8988T (cell line): ENCODE data around the gene NTMT1.
"Not testable (repeated sequence)": the region's sequence is repeated elsewhere in the genome, so short reads cannot be mapped to it uniquely, and the experiment has no call there.

Experiments used
- DNase-seq: peaks from one replicate; pipeline ENCODE4 v3.0.0; 2011

Gene NTMT1

DNA sequence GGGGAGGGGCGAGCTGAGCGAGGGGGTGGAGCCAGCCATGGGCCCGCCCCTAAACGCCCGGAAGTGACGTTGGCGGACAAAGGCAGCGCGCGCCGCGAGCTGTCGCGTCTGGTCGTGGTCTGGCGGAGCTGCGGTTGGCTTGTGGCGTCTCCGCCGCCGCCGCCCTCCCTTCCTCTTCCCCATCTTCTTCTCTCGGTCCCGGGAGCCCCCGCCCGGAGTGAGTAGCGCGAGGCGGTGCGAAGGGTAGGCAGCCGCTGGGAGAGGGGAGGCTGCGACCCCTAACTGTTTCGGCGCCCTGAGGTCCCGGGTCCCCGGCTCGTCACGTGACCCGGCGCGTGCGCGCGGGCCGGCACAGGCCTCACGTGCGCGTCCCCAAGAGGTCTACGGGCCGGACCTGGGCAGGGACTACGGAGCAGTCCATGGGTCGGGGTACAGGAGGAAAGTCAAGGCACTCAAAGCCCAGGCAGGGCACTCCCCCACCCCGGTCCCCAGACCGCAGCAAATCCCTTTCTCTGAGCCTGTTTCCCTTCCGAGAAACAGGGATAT, at the start of gene NTMT1:
Gene NTMT1, plus strand, starts transcription at position 85 of the 546 bp plus-strand sequence. CDS start 6,541 bp downstream, outside the sequence.
- DNase-seq = peak; percentile 90

- DNase-seq = no peak
Observed at GRCh38 chr9:129576546-129577543, 49.1 kb upstream of the NTMT1 start.

DNA sequence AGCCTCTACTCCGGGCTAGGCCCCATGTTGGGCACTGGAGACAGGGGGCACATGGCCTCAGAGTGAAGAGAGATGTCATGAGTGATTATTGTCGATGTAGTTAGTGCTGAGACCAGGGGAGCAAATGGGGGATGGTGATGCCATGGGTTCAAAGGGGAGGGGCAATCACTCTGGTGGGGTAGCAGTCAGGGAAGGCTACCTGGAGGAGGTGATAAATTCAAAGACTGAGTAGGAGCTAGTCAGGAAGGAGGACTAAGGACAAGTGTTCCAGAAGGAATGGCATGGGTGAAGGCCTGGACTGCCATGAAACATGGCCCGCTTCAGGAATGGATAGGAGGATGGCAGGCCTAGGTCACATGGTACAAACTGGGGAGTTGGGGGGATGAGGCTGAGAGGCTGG, 46.7 kb upstream of the NTMT1 start:
- DNase-seq = no peak

- no peak for DNase-seq
Observed at GRCh38 chr9:129580211-129580915, 45.6 kb upstream of the NTMT1 start.

DNA sequence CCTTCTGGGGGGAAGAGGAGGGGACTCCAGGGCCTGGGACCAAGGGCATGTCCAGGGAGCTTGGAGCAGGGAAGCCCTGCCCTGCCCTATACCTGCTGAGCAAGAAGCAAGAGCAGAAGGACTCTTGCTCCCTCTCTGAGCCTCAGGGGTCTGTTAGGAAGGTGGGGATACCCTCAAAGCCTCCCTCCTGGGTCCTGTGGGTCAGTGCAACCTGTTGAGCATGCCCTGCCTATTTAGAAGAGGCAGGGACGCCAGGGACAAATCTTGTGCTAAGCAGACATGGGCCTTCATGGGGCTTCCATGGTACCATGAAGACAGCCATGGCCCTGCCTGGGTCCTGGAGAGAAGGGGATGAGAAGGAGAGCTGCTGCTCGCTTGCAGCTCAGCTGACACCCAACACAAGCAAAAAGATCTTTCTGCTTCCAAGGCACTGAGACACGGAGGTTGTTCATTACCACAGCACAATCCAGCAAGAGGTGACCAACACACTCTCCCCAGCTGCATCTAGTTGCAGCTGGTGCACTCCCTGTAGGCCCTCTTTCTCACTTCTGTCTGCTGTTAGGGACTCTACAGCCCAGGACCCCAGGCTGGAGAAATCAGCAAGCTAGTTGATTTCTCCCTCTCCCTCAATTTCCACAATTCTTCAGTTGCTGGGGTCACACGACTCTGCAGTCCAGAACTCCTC, 44.3 kb upstream of the NTMT1 start:
- DNase-seq = no peak

DNA sequence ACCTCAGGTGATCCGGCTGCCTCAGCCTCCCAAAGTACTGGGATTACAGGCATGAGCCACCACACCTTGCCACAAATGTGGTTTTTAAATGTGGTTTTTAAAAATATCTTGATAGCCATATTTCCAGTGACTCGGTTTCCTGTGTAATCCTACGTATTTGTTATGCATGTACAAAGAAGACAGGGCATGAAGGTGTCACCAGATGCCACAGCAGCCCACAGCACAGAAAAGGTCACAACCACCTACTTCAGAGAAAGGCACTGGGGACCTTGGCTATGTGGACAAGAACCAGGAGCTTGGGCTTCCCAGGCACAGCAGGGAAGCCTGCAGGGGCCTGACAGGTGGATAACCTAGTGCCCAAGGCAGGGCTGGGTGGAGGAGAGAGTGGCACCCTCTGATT, 43.1 kb upstream of the NTMT1 start:
- DNase-seq = no peak

DNA sequence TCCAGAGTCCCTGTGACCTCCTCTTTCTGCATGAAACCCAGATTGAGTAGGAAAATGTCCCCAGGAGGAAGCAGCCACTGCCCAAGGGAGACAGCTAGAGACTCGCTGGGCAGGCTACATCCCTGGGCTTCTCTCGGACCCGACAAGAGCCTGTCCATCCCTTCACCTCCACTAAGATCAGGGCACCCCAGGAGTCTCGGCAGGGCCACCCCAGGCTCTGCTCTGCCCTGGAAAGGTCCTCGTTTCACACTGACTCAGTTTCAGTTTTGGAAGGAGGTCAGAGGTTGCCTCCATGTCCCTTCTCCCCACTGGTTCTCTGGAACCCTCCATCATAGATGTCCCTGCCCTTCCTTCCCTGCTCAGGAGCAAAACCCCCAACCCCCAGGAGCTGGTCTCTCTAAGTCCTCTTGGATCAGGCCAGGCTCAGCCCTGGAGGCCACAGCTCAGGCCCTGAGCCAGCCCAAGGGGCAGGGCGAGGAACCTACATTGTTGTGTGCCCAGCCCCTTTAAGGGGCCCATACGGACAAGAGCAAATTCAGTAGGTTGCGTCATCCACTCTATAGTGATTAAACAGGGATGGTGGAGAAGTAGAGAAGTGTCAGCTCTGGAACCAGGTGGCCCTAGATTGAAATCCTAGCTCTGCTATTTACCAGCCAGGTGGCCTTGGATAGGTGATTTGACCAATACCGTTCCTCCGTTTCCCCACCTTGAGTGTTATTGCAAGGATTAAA, 42.5 kb upstream of the NTMT1 start:
- DNase-seq = no peak

DNA sequence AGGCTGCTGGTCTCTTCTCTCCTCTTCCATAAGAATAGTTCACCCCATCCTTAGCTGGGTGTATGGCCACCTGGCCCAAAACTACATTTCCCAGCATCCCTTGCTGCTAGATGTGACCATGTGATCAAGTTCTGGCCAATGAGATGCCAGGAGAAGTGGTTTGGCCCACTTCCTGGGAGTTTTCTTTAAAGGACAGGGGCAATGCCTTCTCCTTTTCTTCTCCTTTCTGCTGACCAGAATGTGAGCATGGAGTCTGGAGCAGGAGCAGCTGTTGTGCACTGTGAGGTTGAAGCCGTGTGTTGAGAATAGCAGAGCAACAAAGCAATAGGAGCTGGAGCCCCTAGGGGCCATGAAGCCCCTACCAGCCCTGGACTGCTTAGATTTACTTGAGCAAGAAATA, 41.8 kb upstream of the NTMT1 start:
- peak; percentile 60 for DNase-seq

- DNase-seq = no peak
Observed at GRCh38 chr9:129585352-129585751, 40.6 kb upstream of the NTMT1 start.

DNA sequence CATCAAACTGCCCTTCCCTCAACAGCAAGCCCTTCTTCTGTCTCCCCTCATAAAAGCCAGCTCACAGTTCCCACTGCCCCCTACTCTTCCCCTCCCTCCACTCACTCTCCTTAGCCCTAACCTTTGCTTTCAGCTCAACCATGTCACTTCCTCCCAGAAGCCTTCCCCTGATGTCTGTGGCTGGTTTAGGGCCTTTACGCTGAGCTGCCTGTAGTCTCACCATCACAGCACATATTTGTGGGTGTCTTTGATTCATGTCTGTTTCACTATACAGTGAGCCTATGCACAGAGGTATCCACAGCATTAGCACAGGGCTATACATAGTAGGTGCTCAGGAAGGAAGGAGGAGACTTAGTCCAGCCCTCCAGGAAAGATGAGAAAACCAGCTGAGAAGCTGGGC, 39.7 kb upstream of the NTMT1 start:
- no peak for DNase-seq

GRCh38 chr9:129586685-129587084, 39.3 kb upstream of the NTMT1 start:
- DNase-seq = no peak

DNA sequence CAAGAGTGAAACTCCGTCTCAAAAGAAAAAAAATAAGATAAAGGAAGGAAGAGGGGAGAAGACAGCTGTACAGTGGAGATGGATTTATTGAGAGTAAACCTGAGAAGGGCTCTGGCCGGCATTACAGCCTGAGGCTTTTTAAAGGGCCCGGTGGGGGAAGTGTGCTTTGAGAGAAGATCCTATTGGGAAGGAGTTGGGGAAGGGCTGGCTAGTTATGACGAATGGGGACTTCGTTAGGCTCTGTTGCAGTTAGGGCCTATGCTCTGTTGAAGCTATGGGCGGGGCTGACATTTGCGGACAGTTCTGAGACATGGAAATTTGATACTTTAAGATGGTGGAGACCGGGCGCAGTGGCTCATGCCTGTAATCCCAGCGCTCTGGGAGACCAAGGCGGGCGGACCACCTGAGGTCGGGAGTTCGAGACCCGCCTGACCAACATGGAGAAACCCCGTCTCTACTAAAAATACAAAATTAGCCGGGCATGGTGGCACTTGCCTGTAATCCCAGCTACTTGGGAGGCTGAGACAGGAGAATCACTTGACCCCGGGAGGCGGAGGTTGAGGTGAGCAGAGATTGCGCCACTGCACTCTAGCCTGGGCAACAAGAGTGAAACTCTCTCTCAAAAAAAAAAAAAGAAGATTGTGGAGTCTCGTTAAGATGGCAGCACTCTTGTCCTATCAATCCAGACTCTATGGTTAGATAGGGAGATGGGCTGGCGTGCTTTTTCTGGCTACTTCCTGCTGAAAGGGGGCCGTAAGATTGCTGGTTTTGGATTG, 38.3 kb upstream of the NTMT1 start:
- no peak for DNase-seq

GRCh38 chr9:129590466-129590865, 35.5 kb upstream of the NTMT1 start:
- DNase-seq = no peak

- no peak for DNase-seq
Observed at GRCh38 chr9:129591916-129592315, 34.0 kb upstream of the NTMT1 start.

DNA sequence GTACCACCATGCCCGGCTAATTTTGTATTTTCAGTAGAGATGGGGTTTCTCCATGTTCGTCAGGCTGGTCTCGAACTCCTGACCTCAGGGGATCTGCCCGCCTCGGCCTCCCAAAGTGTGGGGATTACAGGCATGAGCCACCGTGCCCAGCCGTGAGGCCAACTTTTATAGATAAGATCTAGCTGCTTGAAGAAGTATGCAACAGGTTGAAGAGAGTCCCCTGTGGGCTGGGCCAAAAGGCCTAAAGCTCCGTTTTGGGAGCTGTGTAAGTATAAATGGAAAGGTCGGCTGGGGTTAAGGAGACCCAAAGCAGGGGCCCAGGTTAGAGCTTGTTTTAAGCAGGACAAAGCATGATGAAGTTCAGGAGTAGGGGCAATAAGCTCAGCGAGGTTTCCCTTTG, 33.2 kb upstream of the NTMT1 start:
- DNase-seq = not testable (repeated sequence)

DNA sequence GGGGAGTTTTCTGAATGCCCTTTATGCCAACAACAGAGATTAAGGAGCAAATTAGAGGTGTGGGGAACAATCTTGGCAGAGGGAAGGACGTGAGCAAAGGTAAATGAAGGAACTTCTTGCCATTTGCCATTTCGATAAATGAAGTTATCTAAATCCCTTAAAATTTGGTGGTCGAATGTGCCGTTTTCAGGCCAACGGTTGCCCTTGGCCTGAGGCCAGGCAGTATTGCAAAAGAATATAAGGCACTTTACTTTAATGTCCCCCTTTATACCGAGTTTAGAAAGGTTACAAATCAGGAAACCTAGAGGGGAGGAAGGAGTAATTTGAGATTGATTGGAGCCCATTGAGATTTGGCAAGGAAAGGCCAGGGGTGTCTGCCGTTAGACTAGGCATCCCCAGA, 31.3 kb upstream of the NTMT1 start:
- no peak for DNase-seq

DNA sequence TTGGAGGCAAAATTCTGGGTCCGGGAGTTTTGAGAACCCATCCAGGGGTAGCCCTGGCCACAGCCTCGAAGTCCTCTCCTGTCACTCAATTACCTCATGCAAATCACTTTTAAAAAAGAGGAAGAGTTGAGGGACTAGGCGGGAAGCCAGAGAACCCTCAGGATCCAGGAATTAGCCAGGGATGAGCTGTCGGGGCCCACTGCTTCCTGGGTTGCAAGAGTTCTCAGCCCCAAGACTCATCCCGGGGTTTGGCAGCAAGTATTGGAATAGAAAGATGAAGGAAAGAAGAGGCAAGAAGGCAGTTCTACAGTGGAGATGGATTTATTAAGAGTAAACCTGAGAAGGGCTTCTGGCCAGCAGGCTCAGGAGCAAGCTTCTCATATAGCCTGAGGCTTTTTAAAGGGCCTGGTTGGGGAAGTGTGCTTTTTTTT, 30.6 kb upstream of the NTMT1 start:
- no peak for DNase-seq

DNA sequence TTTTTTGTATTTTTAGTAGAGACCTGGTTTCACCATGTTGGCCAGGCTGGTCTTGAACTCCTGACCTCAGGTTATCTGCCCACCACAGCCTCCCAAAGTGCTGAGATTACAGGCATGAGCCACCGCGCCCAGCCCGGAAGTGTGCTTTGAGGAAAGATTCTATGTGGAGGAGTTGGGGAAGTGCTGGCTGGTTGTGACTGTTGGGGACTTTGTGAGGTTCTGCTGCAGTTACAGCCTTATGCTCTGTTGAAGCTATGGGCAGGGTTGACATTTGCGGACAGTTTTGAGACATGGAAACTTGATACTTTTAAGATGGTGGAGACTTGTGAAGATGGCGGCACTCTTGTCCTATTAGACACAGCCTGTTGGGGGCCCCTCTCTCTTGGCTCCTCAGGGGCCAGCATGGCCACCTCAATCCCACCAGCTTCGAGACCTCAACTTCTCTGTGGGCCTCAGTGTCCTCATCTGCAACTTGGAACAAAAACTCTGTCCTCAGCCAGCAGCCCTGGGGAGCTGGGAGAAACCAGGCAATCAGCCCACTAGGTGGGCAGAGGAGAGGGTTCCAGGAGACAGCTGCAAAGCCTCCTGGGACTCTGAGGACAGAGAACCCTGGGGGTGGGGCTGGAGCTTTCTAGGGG, 29.9 kb upstream of the NTMT1 start:
- DNase-seq = no peak

DNA sequence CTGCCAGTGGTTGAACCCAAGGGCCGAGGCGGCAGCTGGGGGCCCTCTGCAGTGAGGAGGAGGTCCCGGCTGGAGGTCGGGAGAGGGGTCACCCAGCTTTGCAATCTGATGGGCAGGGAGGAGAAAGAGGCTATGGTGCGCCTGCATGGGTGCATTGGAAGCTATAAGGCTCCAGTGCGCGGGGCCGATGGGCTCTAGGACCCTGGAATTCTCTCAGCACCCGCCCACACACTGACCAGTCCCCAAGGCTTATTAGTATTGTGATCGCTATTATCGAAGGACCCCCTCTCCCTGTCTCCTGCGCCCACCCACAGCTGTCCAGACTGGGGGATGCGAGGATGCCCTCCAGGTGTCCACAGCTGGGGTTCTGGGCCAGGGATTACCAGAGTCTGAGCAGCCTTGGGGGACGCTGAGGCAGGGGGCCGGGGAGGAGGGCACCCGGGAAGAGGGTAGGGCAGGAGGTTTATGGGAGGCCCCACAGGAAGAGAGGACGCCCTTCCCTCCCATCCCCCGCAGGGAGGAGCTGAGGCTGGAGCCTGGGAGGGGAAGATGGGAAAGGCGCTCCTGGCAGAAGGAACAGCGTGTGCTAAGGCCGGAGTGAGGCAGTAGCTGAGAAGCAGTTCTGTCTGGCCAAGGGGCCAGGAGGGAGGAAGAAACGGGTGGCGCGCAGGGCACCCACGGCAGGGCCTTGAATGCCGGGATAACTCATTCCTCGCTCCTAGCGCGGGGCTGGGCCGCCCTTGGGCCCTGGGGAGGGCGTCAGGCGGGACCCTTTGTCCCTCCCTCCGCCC, 29.2 kb upstream of the NTMT1 start:
- DNase-seq = no peak
